ENCODE results near the gene RGMA. TPM values are rescaled to one million over a fixed set of nuclear protein-coding genes. Genes with fewer than 3 reads are reported as not detected.

RGMA gene
- total and polyA plus RNA-seq, 2 experiments from 2014 or later, result 34.2 to 36.5 TPM

- TF ChIP-seq CTCF (conservative IDR thresholded peaks at IDR 0.05; ENCODE audit: low read depth in 2 of 2) (no peak), ZNF114 (CRISPR knock-in tag; IDR thresholded peaks at IDR 0.05) (no peak), POLR2AphosphoS5 (IDR thresholded peaks at IDR 0.05; ENCODE audit: low read depth) (no peak)
Measured at GRCh38 chr15:93107646-93108045, 18.6 kb upstream of the RGMA start (continued).

GRCh38 chr15:93105485-93105884 lies 16.5 kb upstream of the RGMA start:
- Mint-ChIP-seq H3K4me1 (peaks cover 32% of the 10 kb centered on the region), H3K9me3 (no peaks in the 10 kb centered on the region; the same call in 1 of the 3 replicates), H3K4me3 (no peak overlapping the region), H3K27me3 (ENCODE audit: insufficient read depth, low read depth, poor library complexity) (peaks cover 8% of the 10 kb centered on the region), H3K36me3 (ENCODE audit: low read depth) (no peaks in the 10 kb centered on the region), H3K27ac (no peak overlapping the region)
- H3K27me3 ChIP-seq (ENCODE audit: insufficient read depth), result peaks cover 27% of the 10 kb centered on the region
- 0 out of 2 replicates have a peak, but pooled peaks cover 4% of the 10 kb centered on the region for H3F3A ChIP-seq (replicated peaks; ENCODE audit: low read depth)
- peak overlapping the region; percentile 47; the same call in 1 of the 2 replicates for H3K4me2 ChIP-seq
- peak; percentile 74 for ATAC-seq
- H3K4me1 ChIP-seq (ENCODE audit: insufficient read depth), result peaks cover 34% of the 10 kb centered on the region
- H3K36me3 ChIP-seq (ENCODE audit: insufficient read depth), result no peaks in the 10 kb centered on the region
- no peaks in the 10 kb centered on the region for H3K9me2 ChIP-seq (ENCODE audit: insufficient read depth)
- no peak overlapping the region for H3K4me3 ChIP-seq
- no peak overlapping the region for H2AFZ ChIP-seq
- no peaks in the 10 kb centered on the region for H3K79me2 ChIP-seq (replicated peaks; ENCODE audit: insufficient read depth)
- no peaks in the 10 kb centered on the region for H4K20me1 ChIP-seq (replicated peaks; ENCODE audit: insufficient read depth)
- no peak overlapping the region for H3K27ac ChIP-seq (ENCODE audit: low read depth)
- TF ChIP-seq EZH2 (IDR thresholded peaks at IDR 0.05; ENCODE audit: low read depth, unreplicated experiment), result no peak
- TF ChIP-seq POLR2AphosphoS5 (IDR thresholded peaks at IDR 0.05; ENCODE audit: low read depth), result no peak
- no peak for TF ChIP-seq JUNB (IDR thresholded peaks at IDR 0.05; ENCODE audit: unreplicated experiment)
- peak; percentile 39; the same call in 1 of the 2 replicates for TF ChIP-seq NANOG (IDR thresholded peaks at IDR 0.05; ENCODE audit: borderline replicate concordance)
- TF ChIP-seq EZH2phosphoT487 (IDR thresholded peaks at IDR 0.05; ENCODE audit: unreplicated experiment), result no peak
- no peak for TF ChIP-seq ZNF114 (CRISPR knock-in tag; IDR thresholded peaks at IDR 0.05)
- no peak for TF ChIP-seq REST (IDR thresholded peaks at IDR 0.05; ENCODE audit: unreplicated experiment)
- TF ChIP-seq ETS1 (IDR thresholded peaks at IDR 0.05), result no peak
- peak; percentile 85 for TF ChIP-seq ZNF462 (CRISPR knock-in tag; IDR thresholded peaks at IDR 0.05)
- DNase-seq (ENCODE audit: low spot score), result no peak

Measured in GM23338 (cell line).